LoVo (cell line): ENCODE results near the gene WDR45B.
"Not testable (repeated sequence)": the region's sequence is repeated elsewhere in the genome, so short reads cannot be mapped to it uniquely, and the experiment has no call there.

Experiments
- DNase-seq: peaks from one replicate; pipeline ENCODE4 v3.0.0-alpha.2; 2016; ENCODE audit warnings: low spot score

WDR45B gene

GRCh38 chr17:82599674-82600661, 48.3 kb downstream of the WDR45B start:
- DNase-seq = no peak

GRCh38 chr17:82598256-82599119, 49.8 kb downstream of the WDR45B start:
- no peak for DNase-seq

GRCh38 chr17:82596837-82597672, 51.2 kb downstream of the WDR45B start:
- no peak for DNase-seq

DNA sequence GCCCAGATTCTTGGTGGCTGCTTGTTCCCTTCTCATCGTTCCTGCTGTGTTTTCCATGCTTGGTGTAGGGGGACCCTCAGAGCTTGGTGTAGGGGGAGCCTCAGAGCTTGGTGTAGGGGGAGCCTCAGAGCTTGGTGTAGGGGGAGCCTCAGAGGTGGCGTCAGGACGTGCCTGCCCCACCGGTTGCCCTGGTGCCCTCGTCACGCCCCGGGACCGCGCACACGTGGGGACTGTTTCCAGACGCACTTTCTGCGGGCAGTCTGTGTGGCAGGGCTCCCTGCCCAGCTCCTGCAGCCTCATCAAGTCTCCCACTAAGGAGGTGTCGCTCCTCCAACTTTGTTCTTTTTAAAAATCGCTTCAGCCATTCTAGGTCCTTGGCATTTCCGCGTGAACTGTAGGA, 51.9 kb downstream of the WDR45B start:
- DNase-seq = no peak

DNA sequence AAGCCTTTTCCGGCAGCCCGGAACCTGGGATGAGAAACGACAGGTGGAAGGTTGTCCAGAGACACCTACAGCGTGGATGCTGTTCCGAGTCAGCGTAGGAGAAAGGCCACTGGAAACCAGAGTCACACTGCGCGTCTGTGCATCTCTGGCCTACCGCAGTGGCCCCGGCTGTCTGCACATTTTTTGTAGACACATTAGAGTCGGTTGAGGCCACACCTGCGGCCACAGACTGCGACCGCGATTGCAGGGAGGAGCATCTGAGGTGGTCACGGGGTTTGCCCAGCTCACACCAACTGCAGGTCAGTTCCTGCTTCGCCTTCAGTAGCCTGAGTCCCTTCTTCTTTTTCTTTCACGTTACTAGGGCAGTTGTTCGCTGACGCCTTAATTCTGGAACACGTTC, 52.4 kb downstream of the WDR45B start:
- no peak for DNase-seq

- DNase-seq = no peak
These were observed 53.7 kb downstream of the WDR45B start for GRCh38 chr17:82594571-82594970.

GRCh38 chr17:82593590-82594087, 54.6 kb downstream of the WDR45B start:
- no peak for DNase-seq

- no peak for DNase-seq
These were observed 55.3 kb downstream of the WDR45B start for GRCh38 chr17:82592767-82593589.

DNA sequence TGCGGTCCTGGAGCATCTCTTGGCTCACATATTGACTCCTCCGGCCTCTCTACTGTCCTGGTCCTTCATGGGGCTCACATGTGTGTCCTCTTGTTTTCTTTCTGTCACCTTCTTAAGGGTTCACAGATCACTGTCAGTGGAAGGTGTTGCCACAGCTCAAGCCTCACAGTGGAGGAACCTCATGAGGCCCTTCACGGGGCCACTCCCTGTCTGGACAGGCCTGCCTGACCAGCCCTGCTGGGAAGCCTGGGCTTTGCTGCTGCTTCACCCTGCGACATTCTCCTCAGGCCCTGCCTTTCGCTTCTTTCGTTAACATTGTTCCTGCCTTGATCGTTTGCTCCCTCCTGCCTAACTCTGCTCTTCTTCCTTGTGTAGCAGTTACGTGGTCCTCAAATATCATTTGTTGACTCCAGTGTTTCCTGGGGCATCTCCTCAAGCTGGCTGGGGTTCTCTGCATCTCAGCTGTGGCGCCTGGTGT, 55.9 kb downstream of the WDR45B start:
- DNase-seq = no peak

- no peak for DNase-seq
These were observed 57.2 kb downstream of the WDR45B start for GRCh38 chr17:82590881-82591539.

GRCh38 chr17:82590216-82590615, 58.0 kb downstream of the WDR45B start:
- DNase-seq = no peak

- DNase-seq = no peak
These were observed 58.4 kb downstream of the WDR45B start for GRCh38 chr17:82589851-82590180.

DNA sequence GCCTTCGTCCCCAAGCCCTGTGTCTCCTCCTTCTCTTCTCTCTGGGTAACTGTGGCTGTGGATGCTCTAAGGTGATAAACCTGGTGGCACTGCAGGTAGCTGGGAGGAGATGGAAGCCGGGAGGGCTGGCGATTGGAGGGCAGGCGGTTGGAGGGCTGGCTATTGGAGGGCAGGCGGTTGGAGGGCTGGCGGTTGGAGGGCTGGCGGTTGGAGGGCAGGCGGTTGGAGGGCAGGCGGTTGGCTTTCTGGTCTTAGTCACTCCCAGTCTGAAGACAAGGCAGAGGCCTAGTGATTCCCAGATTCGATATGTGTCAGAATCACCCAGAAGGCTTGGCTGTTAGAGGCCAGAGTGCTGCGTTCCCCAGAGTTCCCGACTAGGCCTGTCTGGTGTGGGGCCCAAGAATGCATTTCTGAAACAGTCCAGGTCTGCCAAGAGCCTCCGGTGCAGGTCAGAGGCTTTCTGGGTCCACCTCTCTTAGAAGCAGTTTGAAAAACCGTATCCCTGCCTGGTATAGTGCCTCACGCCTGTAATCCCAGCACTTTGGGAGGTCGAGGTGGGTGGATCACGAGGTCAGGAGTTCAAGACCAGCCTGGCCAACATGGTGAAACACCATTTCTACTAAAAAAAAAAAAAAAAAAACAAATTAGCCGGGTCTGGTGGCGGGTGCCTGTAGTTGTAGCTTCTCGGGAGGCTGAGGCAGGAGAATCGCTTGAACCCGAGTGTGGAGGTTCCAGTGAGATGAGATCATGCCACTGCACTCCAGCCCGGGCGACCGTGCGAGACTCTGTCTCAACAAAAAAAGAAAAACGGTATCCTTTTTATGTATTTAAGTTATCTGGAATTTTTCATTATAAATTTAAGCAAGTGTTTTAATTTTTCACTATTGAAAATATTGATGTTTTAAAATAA, 59.7 kb downstream of the WDR45B start:
- DNase-seq = no peak

- no peak for DNase-seq
These were observed 60.8 kb downstream of the WDR45B start for GRCh38 chr17:82587234-82588086.

DNA sequence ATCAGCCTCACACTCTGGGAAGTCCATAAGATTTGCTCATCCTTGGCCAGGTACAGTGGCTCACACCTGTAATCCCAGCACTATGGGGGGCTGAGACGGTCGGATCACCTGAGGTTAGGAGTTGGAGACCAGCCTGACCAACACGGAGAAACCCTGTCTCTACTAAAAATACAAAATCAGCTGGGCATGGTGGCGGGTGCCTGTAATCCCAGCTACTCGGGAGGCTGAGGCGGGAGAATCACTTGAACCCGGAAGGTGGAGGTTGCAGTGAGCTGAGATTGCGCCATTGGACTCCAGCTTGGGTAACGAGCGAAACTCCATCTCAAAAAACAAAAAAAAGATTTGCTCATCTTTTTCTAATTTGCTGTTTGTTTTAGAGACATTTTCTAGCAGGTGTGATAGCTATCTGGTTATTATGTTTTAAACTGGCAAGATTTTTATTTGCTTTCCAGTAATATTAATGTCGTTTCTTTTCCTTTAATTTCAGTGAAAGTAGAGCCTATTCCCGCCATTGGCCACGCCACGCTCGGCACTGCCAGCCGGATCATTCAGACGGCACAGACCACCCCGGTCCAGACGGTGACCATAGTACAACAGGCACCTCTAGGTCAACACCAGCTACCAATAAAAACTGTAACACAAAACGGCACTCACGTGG, 61.5 kb downstream of the WDR45B start:
- no peak for DNase-seq

DNA sequence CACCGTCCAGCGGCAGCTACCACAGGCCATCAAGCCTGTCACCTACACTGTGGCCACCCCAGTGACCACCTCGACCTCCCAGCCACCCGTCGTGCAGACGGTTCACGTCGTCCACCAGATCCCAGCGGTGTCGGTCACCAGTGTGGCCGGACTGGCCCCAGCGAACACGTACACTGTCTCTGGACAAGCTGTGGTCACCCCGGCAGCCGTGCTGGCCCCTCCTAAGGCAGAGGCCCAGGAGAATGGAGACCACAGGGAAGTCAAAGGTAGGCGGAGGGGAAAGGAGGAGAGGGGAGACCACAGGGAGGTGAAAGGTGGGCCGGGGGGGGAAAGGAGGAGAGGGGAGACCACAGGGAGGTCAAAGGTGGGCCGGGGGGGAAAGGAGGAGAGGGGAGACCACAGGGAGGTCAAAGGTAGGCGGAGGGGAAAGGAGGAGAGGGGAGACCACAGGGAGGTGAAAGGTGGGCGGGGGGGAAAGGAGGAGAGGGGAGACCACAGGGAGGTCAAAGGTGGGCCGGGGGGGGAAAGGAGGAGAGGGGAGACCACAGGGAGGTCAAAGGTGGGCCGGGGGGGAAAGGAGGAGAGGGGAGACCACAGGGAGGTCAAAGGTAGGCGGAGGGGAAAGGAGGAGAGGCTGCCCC, 62.2 kb downstream of the WDR45B start:
- DNase-seq = not testable (repeated sequence)

- no peak for DNase-seq
These were observed 64.5 kb downstream of the WDR45B start for GRCh38 chr17:82583720-82584234.
